ENCODE measurements around the gene LYZL2.

DNA sequence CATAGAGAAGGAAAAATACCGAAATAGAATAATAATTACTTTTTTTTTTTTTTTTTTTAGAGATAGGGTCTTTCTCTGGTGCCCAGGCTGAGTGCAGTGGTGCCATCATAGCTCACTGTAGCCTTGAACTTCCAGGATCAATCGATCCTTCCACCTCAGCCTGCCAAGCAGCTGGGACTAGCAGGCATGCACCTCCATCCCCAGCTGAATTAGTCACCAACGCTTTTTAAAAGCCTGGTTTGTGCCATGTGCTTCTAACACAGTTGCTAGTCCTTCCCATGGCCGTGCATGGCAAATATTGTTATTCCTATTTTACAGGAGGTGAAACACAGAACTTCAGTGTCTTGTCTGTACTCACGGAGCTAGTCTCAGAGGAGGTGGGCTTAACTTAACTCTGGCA, 23.2 kb downstream of the LYZL2 start:
- TF ChIP-seq, protein P1, sequence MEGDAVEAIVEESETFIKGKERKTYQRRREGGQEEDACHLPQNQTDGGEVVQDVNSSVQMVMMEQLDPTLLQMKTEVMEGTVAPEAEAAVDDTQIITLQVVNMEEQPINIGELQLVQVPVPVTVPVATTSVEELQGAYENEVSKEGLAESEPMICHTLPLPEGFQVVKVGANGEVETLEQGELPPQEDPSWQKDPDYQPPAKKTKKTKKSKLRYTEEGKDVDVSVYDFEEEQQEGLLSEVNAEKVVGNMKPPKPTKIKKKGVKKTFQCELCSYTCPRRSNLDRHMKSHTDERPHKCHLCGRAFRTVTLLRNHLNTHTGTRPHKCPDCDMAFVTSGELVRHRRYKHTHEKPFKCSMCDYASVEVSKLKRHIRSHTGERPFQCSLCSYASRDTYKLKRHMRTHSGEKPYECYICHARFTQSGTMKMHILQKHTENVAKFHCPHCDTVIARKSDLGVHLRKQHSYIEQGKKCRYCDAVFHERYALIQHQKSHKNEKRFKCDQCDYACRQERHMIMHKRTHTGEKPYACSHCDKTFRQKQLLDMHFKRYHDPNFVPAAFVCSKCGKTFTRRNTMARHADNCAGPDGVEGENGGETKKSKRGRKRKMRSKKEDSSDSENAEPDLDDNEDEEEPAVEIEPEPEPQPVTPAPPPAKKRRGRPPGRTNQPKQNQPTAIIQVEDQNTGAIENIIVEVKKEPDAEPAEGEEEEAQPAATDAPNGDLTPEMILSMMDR (IDR thresholded peaks at IDR 0.05): no peak
- TF ChIP-seq POLR2A (IDR thresholded peaks at IDR 0.05): no peak
